HepG2 (cell line): ENCODE results near the gene NFKB2. TPM values are rescaled to one million over a fixed set of nuclear protein-coding genes. Genes with fewer than 3 reads are reported as not detected.

ENCODE experiments used
- DNMT3B ChIP-seq: conservative IDR thresholded peaks from 2 replicates; pipeline ENCODE4 v1.6.1; 2016; ENCODE audit warnings: missing biosample characterization, control low read depth
- KDM2A ChIP-seq: sonication (generic); formaldehyde crosslinking; IDR thresholded peaks from 2 replicates; pipeline ENCODE4 v1.4.0; 2020; ENCODE audit warnings: low read depth, missing genetic modification reagents, borderline replicate concordance
- KDM3A ChIP-seq: IDR thresholded peaks from 2 replicates; pipeline ENCODE4 v1.6.1; 2018; ENCODE audit warnings: low read depth, missing compliant biosample characterization
- MAFK ChIP-seq, 2 experiments: IDR thresholded peaks in 1 of 2; conservative IDR thresholded peaks in 1 of 2; 2 replicates each; pipeline ENCODE4 v1.6.1; 2011; ENCODE audit warnings: improper control_type of control experiment in 2 of 2, low read length in 2 of 2
- NCOA5 ChIP-seq: sonication (generic); formaldehyde crosslinking; IDR thresholded peaks from 2 replicates; pipeline ENCODE4 v1.4.0; 2020; ENCODE audit warnings: missing genetic modification reagents
- NR1H2 ChIP-seq: sonication (generic); formaldehyde crosslinking; IDR thresholded peaks from 2 replicates; pipeline ENCODE4 v1.8.1; 2022; ENCODE audit warnings: low read depth, missing genetic modification reagents, borderline replicate concordance
- NRL ChIP-seq: sonication (generic); formaldehyde crosslinking; IDR thresholded peaks from 2 replicates; pipeline ENCODE4 v1.5.0; 2020; ENCODE audit warnings: missing genetic modification reagents, mild to moderate bottlenecking, moderate library complexity, borderline replicate concordance
- POLR2AphosphoS5 ChIP-seq: IDR thresholded peaks from 2 replicates; pipeline ENCODE4 v1.6.1; 2012; ENCODE audit warnings: low read depth, low read length
- RBFOX2 ChIP-seq: fragments of 200-400 bp; formaldehyde crosslinking; IDR thresholded peaks from 2 replicates; pipeline ENCODE4 v1.6.1; 2017; ENCODE audit warnings: low read depth, mild to moderate bottlenecking, low read length
- SCMH1 ChIP-seq: sonication (generic); formaldehyde crosslinking; IDR thresholded peaks from 2 replicates; pipeline ENCODE4 v1.9.0; 2021; ENCODE audit warnings: missing genetic modification reagents, mild to moderate bottlenecking, borderline replicate concordance
- SNAI1 ChIP-seq: sonication (generic); formaldehyde crosslinking; IDR thresholded peaks from 2 replicates; pipeline ENCODE4 v1.5.0; 2020; ENCODE audit warnings: mild to moderate bottlenecking, missing genetic modification reagents, borderline replicate concordance
- ZFP36L1 ChIP-seq: sonication (generic); formaldehyde crosslinking; IDR thresholded peaks from 2 replicates; pipeline ENCODE4 v1.8.0; 2022; ENCODE audit warnings: mild to moderate bottlenecking, missing genetic modification reagents, moderate library complexity
- ZNF296 ChIP-seq: sonication (generic); formaldehyde crosslinking; conservative IDR thresholded peaks from 2 replicates; pipeline ENCODE4 v1.5.0; 2020; ENCODE audit warnings: mild to moderate bottlenecking, missing genetic modification reagents
- ZNF746 ChIP-seq: sonication (generic); formaldehyde crosslinking; IDR thresholded peaks from 2 replicates; pipeline ENCODE4 v1.8.0; 2022; ENCODE audit warnings: mild to moderate bottlenecking, missing genetic modification reagents
- ZSCAN20 ChIP-seq: sonication (generic); formaldehyde crosslinking; IDR thresholded peaks from 2 replicates; pipeline ENCODE4 v1.4.0; 2020; ENCODE audit warnings: missing genetic modification reagents, mild to moderate bottlenecking, borderline replicate concordance
- polyA plus RNA-seq, 8 experiments: library from polyadenylated mRNA; depleted of rRNA in 3 of 8; stranded (reverse) in 7 of 8; unstranded in 1 of 8; fragments of >200 nt; fragmentation: Illumina TruSeq in 4 of 8; extraction: Trizol in 4 of 8; gene quantifications; 2 replicates each; pipeline versions ENCODE4 v1.2.1 to v1.2.3, GENCODE V29; 2011 to 2016; ENCODE audit warnings: low read depth in 4 of 8, missing spikeins in 1 of 8, mixed read lengths in 1 of 8; ENCODE audit not compliant: insufficient read depth in 1 of 8
- total RNA-seq, 5 experiments: library from RNA; depleted of rRNA; stranded (reverse); fragments of >200 nt; fragmentation: Illumina TruSeq; extraction: Trizol; gene quantifications; 2 replicates each; pipeline ENCODE4 v1.2.3, GENCODE V29; 2016; ENCODE audit warnings: low read depth in 1 of 5
- TF ChIP-seq, protein P1 (sequence below): sonication (generic); formaldehyde crosslinking; IDR thresholded peaks from 2 replicates; pipeline ENCODE4 v1.9.0; 2021; ENCODE audit warnings: missing genetic modification reagents, borderline replicate concordance
- TF ChIP-seq, protein P2 (sequence below): sonication (generic); formaldehyde crosslinking; IDR thresholded peaks from 2 replicates; pipeline ENCODE4 v1.5.0; 2020; ENCODE audit warnings: missing genetic modification reagents
- TF ChIP-seq, protein P3 (sequence below): sonication (generic); formaldehyde crosslinking; IDR thresholded peaks from 2 replicates; pipeline ENCODE4 v1.4.0; 2020; ENCODE audit warnings: missing genetic modification reagents
- TF ChIP-seq, protein P4 (sequence below): sonication (generic); formaldehyde crosslinking; IDR thresholded peaks from 2 replicates; pipeline ENCODE4 v1.4.0; 2020; ENCODE audit warnings: missing genetic modification reagents

The NFKB2 gene
- total and polyA plus RNA-seq, 2 of the 13 experiments (the other 11 are each of a cell fraction or from before 2014, with no cell fraction given) = 7.7 to 12.5 TPM

DNA sequence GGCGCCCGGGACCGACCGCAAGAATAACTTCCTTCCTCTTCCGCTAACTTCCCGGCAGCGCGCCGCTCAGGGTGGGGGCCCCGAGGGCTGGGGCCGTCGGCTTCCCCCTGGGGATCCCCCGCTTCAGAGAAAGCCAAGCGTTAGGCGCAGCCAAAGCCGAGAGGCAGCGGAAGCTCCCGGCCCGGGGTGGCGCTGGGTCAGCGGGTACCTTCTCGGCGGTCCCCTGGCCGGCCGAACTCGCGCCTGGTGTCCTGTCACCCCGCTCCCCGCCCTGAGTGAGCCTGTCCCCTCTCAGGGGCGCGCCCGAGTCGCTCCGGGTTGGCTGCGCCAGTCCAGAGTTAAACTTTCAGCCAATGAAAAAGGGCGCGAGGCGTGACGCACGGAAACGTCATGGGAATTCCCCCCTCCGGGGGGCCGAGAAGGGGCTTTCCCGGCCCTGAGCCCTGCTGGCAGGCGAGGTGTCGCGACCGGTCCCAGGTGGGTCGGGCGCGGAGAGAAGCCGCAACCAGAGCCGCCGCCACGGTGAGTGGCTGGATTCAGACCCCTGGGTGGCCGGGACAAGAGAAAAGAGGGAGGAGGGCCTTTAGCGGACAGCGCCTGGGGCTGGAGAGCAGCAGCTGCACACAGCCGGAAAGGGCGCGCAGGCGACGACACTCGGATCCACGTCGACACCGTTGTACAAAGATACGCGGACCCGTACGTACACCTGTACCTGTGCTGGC is 1.3 kb upstream of the NFKB2 start (continued):
- TF ChIP-seq, protein P1, sequence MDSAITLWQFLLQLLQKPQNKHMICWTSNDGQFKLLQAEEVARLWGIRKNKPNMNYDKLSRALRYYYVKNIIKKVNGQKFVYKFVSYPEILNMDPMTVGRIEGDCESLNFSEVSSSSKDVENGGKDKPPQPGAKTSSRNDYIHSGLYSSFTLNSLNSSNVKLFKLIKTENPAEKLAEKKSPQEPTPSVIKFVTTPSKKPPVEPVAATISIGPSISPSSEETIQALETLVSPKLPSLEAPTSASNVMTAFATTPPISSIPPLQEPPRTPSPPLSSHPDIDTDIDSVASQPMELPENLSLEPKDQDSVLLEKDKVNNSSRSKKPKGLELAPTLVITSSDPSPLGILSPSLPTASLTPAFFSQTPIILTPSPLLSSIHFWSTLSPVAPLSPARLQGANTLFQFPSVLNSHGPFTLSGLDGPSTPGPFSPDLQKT (CRISPR knock-in tag) = no peak
- TF ChIP-seq, protein P2, sequence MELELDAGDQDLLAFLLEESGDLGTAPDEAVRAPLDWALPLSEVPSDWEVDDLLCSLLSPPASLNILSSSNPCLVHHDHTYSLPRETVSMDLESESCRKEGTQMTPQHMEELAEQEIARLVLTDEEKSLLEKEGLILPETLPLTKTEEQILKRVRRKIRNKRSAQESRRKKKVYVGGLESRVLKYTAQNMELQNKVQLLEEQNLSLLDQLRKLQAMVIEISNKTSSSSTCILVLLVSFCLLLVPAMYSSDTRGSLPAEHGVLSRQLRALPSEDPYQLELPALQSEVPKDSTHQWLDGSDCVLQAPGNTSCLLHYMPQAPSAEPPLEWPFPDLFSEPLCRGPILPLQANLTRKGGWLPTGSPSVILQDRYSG (CRISPR knock-in tag) = no peak
- TF ChIP-seq DNMT3B (CRISPR knock-in tag) (no peak), ZSCAN20 (CRISPR knock-in tag) (peak; percentile 60; the same call in 1 of the 2 replicates), POLR2AphosphoS5 (peak; percentile 41), ZFP36L1 (CRISPR knock-in tag) (0 out of 2 replicates have a peak, but pooled peaks have one; percentile 24), NRL (CRISPR knock-in tag) (peak; percentile 18; the same call in 1 of the 2 replicates), ZNF746 (CRISPR knock-in tag) (peak; percentile 55), SNAI1 (CRISPR knock-in tag) (no peak), NCOA5 (CRISPR knock-in tag) (no peak), ZNF296 (CRISPR knock-in tag) (peak; percentile 7; the same call in 1 of the 2 replicates), NR1H2 (0 out of 2 replicates have a peak, but pooled peaks have one; percentile 38), RBFOX2 (peak; percentile 69), MAFK (conservative IDR thresholded peaks at IDR 0.05 in 1 of 2, IDR thresholded peaks at IDR 0.05 in 1 of 2; ENCODE audit: low read length in 2 of 2) (no peak), KDM2A (CRISPR knock-in tag) (peak; percentile 84), SCMH1 (CRISPR knock-in tag) (no peak), KDM3A (peak; percentile 57; the same call in 1 of the 2 replicates)
- TF ChIP-seq, protein P3, sequence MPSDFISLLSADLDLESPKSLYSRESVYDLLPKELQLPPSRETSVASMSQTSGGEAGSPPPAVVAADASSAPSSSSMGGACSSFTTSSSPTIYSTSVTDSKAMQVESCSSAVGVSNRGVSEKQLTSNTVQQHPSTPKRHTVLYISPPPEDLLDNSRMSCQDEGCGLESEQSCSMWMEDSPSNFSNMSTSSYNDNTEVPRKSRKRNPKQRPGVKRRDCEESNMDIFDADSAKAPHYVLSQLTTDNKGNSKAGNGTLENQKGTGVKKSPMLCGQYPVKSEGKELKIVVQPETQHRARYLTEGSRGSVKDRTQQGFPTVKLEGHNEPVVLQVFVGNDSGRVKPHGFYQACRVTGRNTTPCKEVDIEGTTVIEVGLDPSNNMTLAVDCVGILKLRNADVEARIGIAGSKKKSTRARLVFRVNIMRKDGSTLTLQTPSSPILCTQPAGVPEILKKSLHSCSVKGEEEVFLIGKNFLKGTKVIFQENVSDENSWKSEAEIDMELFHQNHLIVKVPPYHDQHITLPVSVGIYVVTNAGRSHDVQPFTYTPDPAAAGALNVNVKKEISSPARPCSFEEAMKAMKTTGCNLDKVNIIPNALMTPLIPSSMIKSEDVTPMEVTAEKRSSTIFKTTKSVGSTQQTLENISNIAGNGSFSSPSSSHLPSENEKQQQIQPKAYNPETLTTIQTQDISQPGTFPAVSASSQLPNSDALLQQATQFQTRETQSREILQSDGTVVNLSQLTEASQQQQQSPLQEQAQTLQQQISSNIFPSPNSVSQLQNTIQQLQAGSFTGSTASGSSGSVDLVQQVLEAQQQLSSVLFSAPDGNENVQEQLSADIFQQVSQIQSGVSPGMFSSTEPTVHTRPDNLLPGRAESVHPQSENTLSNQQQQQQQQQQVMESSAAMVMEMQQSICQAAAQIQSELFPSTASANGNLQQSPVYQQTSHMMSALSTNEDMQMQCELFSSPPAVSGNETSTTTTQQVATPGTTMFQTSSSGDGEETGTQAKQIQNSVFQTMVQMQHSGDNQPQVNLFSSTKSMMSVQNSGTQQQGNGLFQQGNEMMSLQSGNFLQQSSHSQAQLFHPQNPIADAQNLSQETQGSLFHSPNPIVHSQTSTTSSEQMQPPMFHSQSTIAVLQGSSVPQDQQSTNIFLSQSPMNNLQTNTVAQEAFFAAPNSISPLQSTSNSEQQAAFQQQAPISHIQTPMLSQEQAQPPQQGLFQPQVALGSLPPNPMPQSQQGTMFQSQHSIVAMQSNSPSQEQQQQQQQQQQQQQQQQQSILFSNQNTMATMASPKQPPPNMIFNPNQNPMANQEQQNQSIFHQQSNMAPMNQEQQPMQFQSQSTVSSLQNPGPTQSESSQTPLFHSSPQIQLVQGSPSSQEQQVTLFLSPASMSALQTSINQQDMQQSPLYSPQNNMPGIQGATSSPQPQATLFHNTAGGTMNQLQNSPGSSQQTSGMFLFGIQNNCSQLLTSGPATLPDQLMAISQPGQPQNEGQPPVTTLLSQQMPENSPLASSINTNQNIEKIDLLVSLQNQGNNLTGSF (CRISPR knock-in tag) = no peak
- TF ChIP-seq, protein P4, sequence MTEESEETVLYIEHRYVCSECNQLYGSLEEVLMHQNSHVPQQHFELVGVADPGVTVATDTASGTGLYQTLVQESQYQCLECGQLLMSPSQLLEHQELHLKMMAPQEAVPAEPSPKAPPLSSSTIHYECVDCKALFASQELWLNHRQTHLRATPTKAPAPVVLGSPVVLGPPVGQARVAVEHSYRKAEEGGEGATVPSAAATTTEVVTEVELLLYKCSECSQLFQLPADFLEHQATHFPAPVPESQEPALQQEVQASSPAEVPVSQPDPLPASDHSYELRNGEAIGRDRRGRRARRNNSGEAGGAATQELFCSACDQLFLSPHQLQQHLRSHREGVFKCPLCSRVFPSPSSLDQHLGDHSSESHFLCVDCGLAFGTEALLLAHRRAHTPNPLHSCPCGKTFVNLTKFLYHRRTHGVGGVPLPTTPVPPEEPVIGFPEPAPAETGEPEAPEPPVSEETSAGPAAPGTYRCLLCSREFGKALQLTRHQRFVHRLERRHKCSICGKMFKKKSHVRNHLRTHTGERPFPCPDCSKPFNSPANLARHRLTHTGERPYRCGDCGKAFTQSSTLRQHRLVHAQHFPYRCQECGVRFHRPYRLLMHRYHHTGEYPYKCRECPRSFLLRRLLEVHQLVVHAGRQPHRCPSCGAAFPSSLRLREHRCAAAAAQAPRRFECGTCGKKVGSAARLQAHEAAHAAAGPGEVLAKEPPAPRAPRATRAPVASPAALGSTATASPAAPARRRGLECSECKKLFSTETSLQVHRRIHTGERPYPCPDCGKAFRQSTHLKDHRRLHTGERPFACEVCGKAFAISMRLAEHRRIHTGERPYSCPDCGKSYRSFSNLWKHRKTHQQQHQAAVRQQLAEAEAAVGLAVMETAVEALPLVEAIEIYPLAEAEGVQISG (CRISPR knock-in tag) = peak; percentile 72
